Muscle layer of duodenum (tissue), 2 donors: ENCODE measurements around the gene MATR3.

Source experiments
- H3K27ac ChIP-seq: one replicate; pipeline ENCODE4 v1.7.0; 2013; ENCODE audit warnings: mild to moderate bottlenecking, low read length
- H3K27me3 ChIP-seq: one replicate; pipeline ENCODE4 v1.7.0; 2013; ENCODE audit warnings: low read depth, mild to moderate bottlenecking, control low read depth, low read length
- H3K36me3 ChIP-seq, 2 donors: one replicate each; pipeline ENCODE4 v1.7.0; 2013; ENCODE audit warnings: low read length in 2 of 2, control low read depth in 1 of 2, mild to moderate bottlenecking in 1 of 2; ENCODE audit not compliant: insufficient read depth in 2 of 2, control insufficient read depth in 1 of 2
- H3K4me1 ChIP-seq, 2 donors: one replicate each; pipeline ENCODE4 v1.7.0; 2013; ENCODE audit warnings: low read length in 2 of 2, mild to moderate bottlenecking in 2 of 2, control low read depth in 1 of 2, moderate library complexity in 1 of 2; ENCODE audit not compliant: insufficient read depth in 2 of 2, control insufficient read depth in 1 of 2
- H3K4me3 ChIP-seq, 2 donors: one replicate each; pipeline ENCODE4 v1.7.0; 2013; ENCODE audit warnings: low read length in 2 of 2, low read depth in 1 of 2, mild to moderate bottlenecking in 1 of 2
- H3K9me3 ChIP-seq, 2 donors: one replicate each; pipeline ENCODE4 v1.7.0; 2013; ENCODE audit warnings: low read length in 2 of 2, control low read depth in 1 of 2, mild to moderate bottlenecking in 1 of 2; ENCODE audit not compliant: control insufficient read depth in 1 of 2
- donor health status: healthy.

Gene MATR3

DNA sequence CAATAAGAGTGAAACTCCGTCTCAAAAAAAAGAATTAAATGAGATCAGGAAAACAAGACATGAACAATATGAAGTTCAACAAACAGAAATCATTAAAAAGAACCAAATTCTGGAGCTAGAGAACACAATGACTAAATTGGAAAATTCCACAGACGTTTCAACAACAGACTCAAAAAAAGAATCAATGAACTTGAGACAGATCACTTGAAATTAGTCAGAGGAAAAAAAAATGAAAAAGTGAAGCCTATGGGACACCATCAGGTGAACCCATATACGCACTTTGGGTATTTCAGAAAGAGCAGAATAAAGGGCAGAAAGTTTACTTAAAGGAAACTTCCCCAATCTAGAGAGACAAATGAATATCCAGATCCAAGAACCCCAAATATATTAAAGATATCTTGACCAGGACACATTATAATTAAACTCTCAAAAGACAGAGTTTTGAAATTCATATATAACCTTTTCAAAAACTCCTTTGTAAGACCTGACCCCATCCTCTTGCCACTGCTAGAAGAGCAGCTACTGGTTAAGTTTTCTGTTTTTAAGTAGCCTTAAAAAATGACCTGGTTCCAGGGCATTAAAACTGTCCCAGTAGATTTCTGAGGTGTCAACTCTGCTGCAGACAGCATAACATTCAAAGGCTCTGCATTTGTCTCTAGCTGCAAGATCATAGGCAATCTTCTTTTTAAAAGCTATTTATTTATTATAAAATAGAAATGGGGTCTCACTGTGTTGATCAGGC is 7.7 kb upstream of the MATR3 start:
- no peaks in the 10 kb centered on the region for H3K4me1 ChIP-seq
- no peak overlapping the region for H3K4me3 ChIP-seq
- no peak overlapping the region for H3K27ac ChIP-seq
- no peaks in the 10 kb centered on the region for H3K27me3 ChIP-seq
- peaks cover 13 to 14% of the 10 kb centered on the region in 2 donors for H3K36me3 ChIP-seq
- no peaks in the 10 kb centered on the region for H3K9me3 ChIP-seq

DNA sequence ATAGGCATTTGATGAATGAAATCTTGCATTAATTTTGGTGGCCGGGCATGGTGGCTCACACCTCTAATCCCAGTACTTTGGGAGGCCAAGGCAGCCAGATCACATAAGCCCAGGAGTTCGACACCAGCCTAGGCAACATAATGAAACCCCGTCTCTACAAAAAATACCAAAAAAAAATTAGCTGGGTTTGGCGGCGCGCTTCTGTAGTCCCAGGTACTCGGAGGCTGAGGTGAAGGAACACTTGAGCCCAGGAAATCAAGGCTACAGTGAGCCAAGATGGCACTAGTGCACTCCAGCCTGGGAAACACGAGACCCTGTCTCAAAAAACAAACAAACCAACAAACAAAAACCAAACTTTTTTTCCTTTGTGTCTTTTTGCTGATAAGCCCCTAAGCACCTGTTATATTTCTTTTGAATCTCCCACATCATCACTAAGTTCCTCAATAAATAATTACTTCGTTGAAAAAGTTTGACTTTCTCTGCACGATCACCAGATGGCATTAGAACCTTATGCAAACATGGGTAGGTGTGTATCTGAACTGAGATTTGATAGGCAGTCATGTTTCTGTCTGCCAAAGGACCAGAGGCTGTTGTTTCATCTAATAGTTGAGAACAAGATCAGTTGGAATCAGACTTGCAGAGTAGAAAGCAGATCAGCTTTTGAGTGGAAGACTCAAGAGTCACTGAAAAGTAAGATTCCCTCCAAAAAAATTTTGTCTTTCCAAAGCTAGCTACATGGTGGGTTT is 5.5 kb upstream of the MATR3 start:
- Histone ChIP-seq H3K27ac (no peak overlapping the region), H3K4me1 (no peaks in the 10 kb centered on the region), H3K9me3 (no peaks in the 10 kb centered on the region), H3K27me3 (no peaks in the 10 kb centered on the region), H3K4me3 (no peak overlapping the region), H3K36me3 (peaks cover 10 to 13% of the 10 kb centered on the region in 2 donors)

DNA sequence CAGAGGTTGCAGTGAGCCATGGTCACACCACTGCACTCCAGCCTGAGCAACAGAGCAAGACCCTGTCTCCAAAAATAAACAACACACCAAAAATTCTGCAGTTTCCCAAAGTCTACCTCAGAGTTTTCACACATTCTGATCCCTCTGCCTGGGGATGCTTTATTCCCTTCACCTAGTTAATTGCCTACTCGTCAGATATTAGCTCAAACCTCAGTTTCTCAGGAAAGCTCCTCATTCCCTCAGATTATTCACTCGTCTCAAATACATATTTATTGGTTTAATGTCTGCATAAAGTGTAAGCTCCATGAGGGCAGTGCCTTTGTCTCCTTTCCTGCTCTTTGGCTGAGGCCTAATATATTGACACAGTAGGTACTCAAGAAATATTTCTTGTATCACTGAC is 2.5 kb upstream of the MATR3 start:
- Histone ChIP-seq H3K4me1 (peaks cover under 1 to 10% of the 10 kb centered on the region in 2 donors), H3K27ac (no peak overlapping the region), H3K36me3 (peaks cover 0 to 7% of the 10 kb centered on the region in 2 donors), H3K27me3 (no peaks in the 10 kb centered on the region), H3K9me3 (no peaks in the 10 kb centered on the region), H3K4me3 (no peak overlapping the region)

DNA sequence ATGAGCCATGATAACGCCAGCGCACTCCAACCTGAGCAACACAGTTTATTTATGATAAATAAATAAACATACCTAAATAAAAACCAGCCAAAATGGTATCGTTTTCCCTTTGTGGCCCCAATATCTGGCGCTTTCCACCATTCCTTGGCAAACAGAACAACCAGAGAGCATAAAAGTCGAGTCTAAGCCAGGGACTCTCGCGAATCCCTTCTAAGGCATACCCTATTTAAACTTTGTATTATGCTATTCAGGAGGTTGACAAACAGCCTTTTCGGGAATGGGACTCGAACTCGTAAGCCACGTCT is 386 bp upstream of the MATR3 start:
- H3K36me3 ChIP-seq: peaks cover 0 to 7% of the 10 kb centered on the region in 2 donors
- H3K27ac ChIP-seq: peak overlapping the region; percentile 99
- H3K4me3 ChIP-seq: peak overlapping the region; percentile 82 to 98
- H3K4me1 ChIP-seq: peaks cover 7 to 32% of the 10 kb centered on the region in 2 donors
- no peaks in the 10 kb centered on the region for H3K27me3 ChIP-seq
- no peaks in the 10 kb centered on the region for H3K9me3 ChIP-seq

DNA sequence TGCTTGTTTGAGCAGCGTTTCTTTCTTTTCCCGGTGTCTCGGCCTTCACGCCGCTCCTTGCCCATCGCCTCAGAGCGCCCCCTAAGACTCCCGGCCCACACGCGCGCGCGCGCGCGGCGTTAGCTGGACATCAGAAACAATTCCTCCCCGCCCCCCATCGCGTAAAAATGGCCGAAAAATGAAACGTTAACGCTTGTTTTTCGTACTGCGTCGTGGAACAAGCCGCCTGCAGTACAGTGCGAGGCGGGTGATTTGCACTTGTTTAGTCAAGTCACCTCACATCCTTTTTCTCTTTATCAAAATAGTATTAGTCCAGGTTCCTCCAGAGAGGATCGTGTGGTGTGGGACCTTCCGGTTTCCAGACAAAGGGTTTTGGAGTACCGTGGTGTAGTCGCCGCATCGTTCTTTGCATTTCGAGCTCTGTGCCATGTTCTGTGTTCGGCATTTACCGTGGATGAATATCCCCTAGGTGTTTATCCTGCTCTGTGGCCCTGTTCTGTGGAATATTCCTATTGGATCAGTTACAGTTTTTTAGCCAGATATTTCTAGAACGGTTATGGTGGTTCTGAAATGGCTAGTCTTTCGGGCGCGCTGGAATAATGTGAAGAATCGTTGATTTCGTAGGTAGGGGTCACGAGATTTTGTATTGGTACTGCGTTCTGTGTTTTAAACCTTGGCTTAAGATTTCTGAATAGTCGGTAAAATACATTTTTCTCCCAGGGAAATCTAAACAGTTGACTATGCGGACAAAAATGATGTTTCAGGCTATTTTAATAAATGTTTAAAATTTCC is 1.0 kb downstream of the MATR3 start:
- Histone ChIP-seq H3K27ac (peak overlapping the region; percentile 99), H3K36me3 (peaks cover 0 to 7% of the 10 kb centered on the region in 2 donors), H3K4me1 (peaks cover 7 to 46% of the 10 kb centered on the region in 2 donors), H3K4me3 (peak overlapping the region; percentile 82 to 98), H3K9me3 (no peaks in the 10 kb centered on the region), H3K27me3 (no peaks in the 10 kb centered on the region)

DNA sequence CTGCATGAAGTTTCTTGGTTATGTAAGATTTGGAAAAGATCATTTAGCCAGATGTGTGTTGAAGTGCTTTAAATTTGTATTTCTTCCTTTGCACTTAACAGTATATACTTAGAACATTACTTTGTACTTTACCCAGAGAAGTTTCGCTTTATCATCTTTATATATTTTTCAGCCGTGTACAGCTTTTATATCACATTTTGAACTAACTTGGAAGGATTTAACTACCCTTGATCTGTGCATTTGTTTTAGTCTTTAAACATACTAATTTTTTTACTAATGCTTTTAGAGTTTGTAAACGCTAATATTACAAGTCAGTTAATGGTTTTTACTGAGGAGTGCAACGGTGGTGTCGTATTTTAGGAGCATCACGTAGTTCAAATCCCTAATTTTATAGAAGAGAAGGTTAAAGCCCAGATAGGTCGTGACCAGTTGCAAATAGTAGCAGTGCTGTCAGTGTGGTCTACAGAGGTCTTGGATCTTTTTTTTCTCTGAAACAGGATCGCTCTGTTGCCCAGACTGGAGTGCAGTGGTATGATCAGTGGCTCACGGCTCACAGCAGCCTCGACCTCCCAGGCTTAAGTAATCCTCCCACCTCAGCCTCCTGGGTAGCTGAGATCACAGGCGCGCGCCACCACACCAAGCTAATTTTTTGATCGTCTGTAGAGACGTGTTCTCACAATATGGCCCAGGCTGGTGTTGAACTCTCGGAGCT is 2.0 kb downstream of the MATR3 start:
- Histone ChIP-seq H3K4me1 (peaks cover 7 to 55% of the 10 kb centered on the region in 2 donors), H3K4me3 (peak overlapping the region; percentile 82 to 98), H3K27ac (peak overlapping the region; percentile 99)

DNA sequence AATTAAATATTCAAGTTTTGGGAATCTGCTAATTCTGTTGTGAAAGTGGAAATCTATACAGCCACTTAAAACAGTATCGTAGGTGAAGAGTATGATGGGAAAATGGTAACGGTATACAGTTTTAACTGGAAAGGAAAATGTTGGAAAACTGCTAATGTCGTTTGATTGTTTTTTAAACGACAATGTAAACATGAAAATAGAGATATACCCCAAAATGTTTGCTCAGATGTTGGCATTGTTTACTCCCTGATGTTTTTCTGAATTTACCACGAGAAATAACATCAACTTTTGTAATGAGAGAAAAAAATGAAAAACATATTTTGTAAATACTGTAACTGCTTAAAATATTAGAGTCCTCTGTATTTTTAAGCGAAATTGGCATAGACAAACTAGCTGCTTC is 2.7 kb downstream of the MATR3 start:
- Histone ChIP-seq H3K4me1 (peaks cover 7 to 61% of the 10 kb centered on the region in 2 donors), H3K4me3 (no peak overlapping the region), H3K9me3 (no peaks in the 10 kb centered on the region), H3K27me3 (no peaks in the 10 kb centered on the region), H3K27ac (no peak overlapping the region), H3K36me3 (peaks cover 0 to 7% of the 10 kb centered on the region in 2 donors)

More for the DNA sequence above, 2.0 kb downstream of the MATR3 start:
- H3K36me3 ChIP-seq: peaks cover 0 to 7% of the 10 kb centered on the region in 2 donors
- H3K9me3 ChIP-seq: no peaks in the 10 kb centered on the region
- no peaks in the 10 kb centered on the region for H3K27me3 ChIP-seq

DNA sequence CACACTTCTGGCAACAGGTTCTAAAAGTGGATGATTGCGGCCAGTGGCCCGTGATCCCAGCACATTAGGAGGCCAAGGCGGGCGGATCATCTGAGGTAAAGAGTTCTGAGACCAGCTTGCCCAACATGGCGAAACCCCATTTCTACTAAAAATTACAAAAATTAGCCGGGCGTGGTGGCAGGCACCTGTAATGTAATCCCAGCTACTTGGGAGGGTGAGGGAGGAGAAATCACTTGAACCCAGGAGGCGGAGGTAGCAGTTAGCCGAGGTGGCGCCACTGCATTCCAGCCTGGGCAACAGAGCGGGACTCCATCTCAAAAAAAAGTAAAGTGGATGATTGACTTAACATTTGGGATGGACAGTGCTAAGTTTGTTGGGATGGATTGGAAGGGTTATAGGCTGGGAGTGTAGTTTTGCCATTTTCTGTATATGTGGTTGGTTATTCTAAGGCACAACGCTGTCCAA is 3.4 kb downstream of the MATR3 start:
- Histone ChIP-seq H3K27me3 (no peaks in the 10 kb centered on the region), H3K9me3 (no peaks in the 10 kb centered on the region), H3K4me1 (peaks cover 7 to 63% of the 10 kb centered on the region in 2 donors), H3K27ac (no peak overlapping the region), H3K4me3 (peak overlapping the region in 1 of 2 donors; percentile 41), H3K36me3 (peaks cover 0 to 7% of the 10 kb centered on the region in 2 donors)

DNA sequence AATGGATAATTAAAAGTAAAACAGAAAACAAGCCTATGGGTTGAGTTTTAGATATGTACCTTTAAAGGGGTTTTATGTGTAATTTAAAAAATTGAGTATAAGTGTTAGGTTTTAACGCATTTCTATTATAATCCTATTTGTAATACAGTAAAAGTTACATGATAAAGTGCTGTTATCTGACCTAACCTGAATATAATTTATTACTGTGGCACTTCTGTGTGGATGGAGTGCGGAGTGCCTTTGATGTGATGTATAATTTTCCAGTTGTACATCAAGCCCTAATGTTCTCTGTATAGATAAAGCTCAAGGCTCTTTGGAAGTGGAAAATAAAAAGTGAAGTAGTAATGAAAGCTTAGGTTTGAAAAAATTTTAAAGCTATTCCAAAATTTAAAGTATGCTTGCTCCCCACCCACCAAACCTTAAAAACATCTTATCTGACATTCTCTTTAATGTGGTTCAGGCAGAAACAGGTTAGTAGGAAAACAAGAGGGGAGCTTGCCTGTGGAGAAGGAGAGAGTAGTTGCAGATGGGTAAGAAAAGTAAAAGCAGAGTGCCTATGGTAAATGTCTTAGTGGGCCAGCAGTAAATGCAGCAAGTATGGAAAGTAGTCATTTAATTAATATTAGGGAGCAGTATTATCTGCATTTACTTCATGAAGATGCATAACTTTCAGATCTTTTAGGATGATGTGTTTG is 4.0 kb downstream of the MATR3 start:
- peaks cover 7 to 68% of the 10 kb centered on the region in 2 donors for H3K4me1 ChIP-seq
- H3K27ac ChIP-seq: no peak overlapping the region

DNA sequence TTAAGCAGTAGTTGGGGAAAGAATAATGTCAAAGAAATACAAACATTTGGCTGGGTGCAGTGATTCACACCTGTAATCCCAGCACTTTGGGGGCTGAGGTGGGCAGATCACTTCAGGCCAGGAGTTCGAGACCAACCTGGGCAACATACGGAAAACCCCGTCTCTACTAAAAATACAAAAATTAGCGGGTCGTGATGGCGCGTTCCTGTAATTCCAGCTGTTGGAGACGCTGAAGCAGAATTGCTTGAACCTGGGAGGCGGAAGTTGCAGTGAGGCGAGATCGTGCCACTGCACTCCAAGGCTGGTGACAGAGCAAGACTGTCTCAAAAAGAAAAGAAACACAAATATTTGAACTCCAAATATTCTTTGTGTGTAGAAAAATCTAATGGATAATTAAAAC is 4.7 kb downstream of the MATR3 start:
- Histone ChIP-seq H3K27me3 (no peaks in the 10 kb centered on the region), H3K9me3 (no peaks in the 10 kb centered on the region), H3K27ac (no peak overlapping the region), H3K4me3 (no peak overlapping the region), H3K36me3 (peaks cover 0 to 7% of the 10 kb centered on the region in 2 donors), H3K4me1 (peaks cover 7 to 75% of the 10 kb centered on the region in 2 donors)

More for the DNA sequence above, 4.0 kb downstream of the MATR3 start:
- H3K36me3 ChIP-seq: peaks cover 0 to 7% of the 10 kb centered on the region in 2 donors
- H3K4me3 ChIP-seq: peak overlapping the region in 1 of 2 donors; percentile 41
- no peaks in the 10 kb centered on the region for H3K9me3 ChIP-seq
- no peaks in the 10 kb centered on the region for H3K27me3 ChIP-seq
